WTC11 (cell line): ENCODE results near the gene RAB35. TPM values are rescaled to one million over a fixed set of nuclear protein-coding genes. Genes with fewer than 3 reads are reported as not detected.

ENCODE experiments used
- ATF3 ChIP-seq: sonication (generic); formaldehyde crosslinking; conservative IDR thresholded peaks from 2 replicates; pipeline ENCODE4 v1.8.1; 2022; ENCODE audit warnings: mild to moderate bottlenecking, missing genetic modification reagents
- CDX4 ChIP-seq: fragments of 250-450 bp; sonication (Bioruptor Pico); IDR thresholded peaks from 2 replicates; pipeline ENCODE4 v1.9.0; 2021; ENCODE audit warnings: moderate library complexity, mild to moderate bottlenecking, inconsistent platforms, borderline replicate concordance
- ERG ChIP-seq: fragments of 250-450 bp; sonication (Bioruptor Pico); IDR thresholded peaks from 2 replicates; pipeline ENCODE4 v1.8.0; 2021; ENCODE audit warnings: mild to moderate bottlenecking
- FOXJ3 ChIP-seq: sonication (generic); formaldehyde crosslinking; IDR thresholded peaks from 2 replicates; pipeline ENCODE4 v1.9.0; 2021; ENCODE audit warnings: missing genetic modification reagents, mild to moderate bottlenecking, borderline replicate concordance
- FOXP4 ChIP-seq: sonication (generic); formaldehyde crosslinking; IDR thresholded peaks from 2 replicates; pipeline ENCODE4 v1.8.0; 2022; ENCODE audit warnings: mild to moderate bottlenecking, missing genetic modification reagents
- KAT7 ChIP-seq: sonication (generic); formaldehyde crosslinking; IDR thresholded peaks from 2 replicates; pipeline ENCODE4 v1.8.1; 2023; ENCODE audit warnings: missing genetic modification reagents, mild to moderate bottlenecking, borderline replicate concordance
- MAX ChIP-seq: sonication (generic); formaldehyde crosslinking; IDR thresholded peaks from 2 replicates; pipeline ENCODE4 v1.8.0; 2022; ENCODE audit warnings: mild to moderate bottlenecking, missing genetic modification reagents
- NFATC4 ChIP-seq: fragments of 250-450 bp; sonication (Bioruptor Pico); IDR thresholded peaks from 2 replicates; pipeline ENCODE4 v1.9.0; 2021; ENCODE audit warnings: mild to moderate bottlenecking
- PRDM15 ChIP-seq: sonication (generic); formaldehyde crosslinking; IDR thresholded peaks from 2 replicates; pipeline ENCODE4 v1.8.0; 2022; ENCODE audit warnings: missing genetic modification reagents
- PRRX2 ChIP-seq: fragments of 250-450 bp; sonication (Bioruptor Pico); IDR thresholded peaks from 2 replicates; pipeline ENCODE4 v1.8.0; 2021; ENCODE audit warnings: mild to moderate bottlenecking
- STAT6 ChIP-seq: sonication (generic); formaldehyde crosslinking; conservative IDR thresholded peaks from 2 replicates; pipeline ENCODE4 v1.8.1; 2023; ENCODE audit warnings: mild to moderate bottlenecking, low read depth, missing genetic modification reagents, moderate library complexity
- TEAD1 ChIP-seq: sonication (generic); formaldehyde crosslinking; IDR thresholded peaks from 2 replicates; pipeline ENCODE4 v1.8.0; 2022; ENCODE audit warnings: mild to moderate bottlenecking, missing genetic modification reagents
- ZMAT4 ChIP-seq: fragments of 250-450 bp; sonication (Bioruptor Pico); IDR thresholded peaks from 2 replicates; pipeline ENCODE4 v1.9.0; 2021; ENCODE audit warnings: mild to moderate bottlenecking
- ZNF317 ChIP-seq: sonication (generic); formaldehyde crosslinking; IDR thresholded peaks from 2 replicates; pipeline ENCODE4 v1.8.1; 2023; ENCODE audit warnings: low read depth, mild to moderate bottlenecking, moderate library complexity, missing genetic modification reagents, borderline replicate concordance
- ZNF416 ChIP-seq: fragments of 250-450 bp; sonication (Bioruptor Pico); IDR thresholded peaks from 2 replicates; pipeline ENCODE4 v1.9.0; 2021; ENCODE audit warnings: mild to moderate bottlenecking, inconsistent platforms
- ZNF423 ChIP-seq: fragments of 250-450 bp; sonication (Bioruptor Pico); IDR thresholded peaks from 2 replicates; pipeline ENCODE4 v2.1.2; 2022; ENCODE audit warnings: mild to moderate bottlenecking, moderate library complexity
- ZNF532 ChIP-seq: fragments of 250-450 bp; sonication (Bioruptor Pico); IDR thresholded peaks from 2 replicates; pipeline ENCODE4 v1.9.0; 2021; ENCODE audit warnings: mild to moderate bottlenecking, borderline replicate concordance
- total RNA-seq: library from RNA; stranded (reverse); gene quantifications from 3 replicates; pipeline ENCODE4 v1.2.3, GENCODE V29; 2021

RAB35 gene
- total RNA-seq, 1 experiment from 2014 or later = 44.5 TPM

- TF ChIP-seq PRDM15 (CRISPR knock-in tag) (no peak), MAX (CRISPR knock-in tag) (peak; percentile 84), KAT7 (0 out of 2 replicates have a peak, but pooled peaks have one; percentile 78), TEAD1 (CRISPR knock-in tag) (peak; percentile 99), ZNF416 (CRISPR knock-in tag) (no peak), STAT6 (CRISPR knock-in tag) (no peak), ZNF532 (CRISPR knock-in tag) (no peak), ATF3 (CRISPR knock-in tag) (no peak), FOXJ3 (no peak), ERG (CRISPR knock-in tag) (no peak), PRRX2 (CRISPR knock-in tag) (no peak), FOXP4 (CRISPR knock-in tag) (peak; percentile 89), NFATC4 (CRISPR knock-in tag) (no peak), ZNF423 (CRISPR knock-in tag) (0 out of 2 replicates have a peak, but pooled peaks have one; percentile 4), ZNF317 (no peak), ZMAT4 (CRISPR knock-in tag) (no peak), CDX4 (CRISPR knock-in tag) (no peak)
Measured at GRCh38 chr12:120086801-120087621, 29.5 kb downstream of the RAB35 start (continued).
